Activated naive CD8-positive, alpha-beta T cell (primary cell): ENCODE results near the gene RAE1.

ENCODE experiments used
- H3K27ac Mint-ChIP-seq: one replicate; pipeline ENCODE4 v1.8.0; 2021; ENCODE audit warnings: mixed read lengths
- H3K27me3 Mint-ChIP-seq: one replicate; pipeline ENCODE4 v1.8.0; 2021; ENCODE audit warnings: mixed read lengths
- H3K36me3 Mint-ChIP-seq: one replicate; pipeline ENCODE4 v1.8.0; 2021; ENCODE audit warnings: mixed read lengths
- H3K4me1 Mint-ChIP-seq: one replicate; pipeline ENCODE4 v1.8.0; 2021; ENCODE audit warnings: low read depth, mixed read lengths
- H3K4me3 Mint-ChIP-seq: one replicate; pipeline ENCODE4 v1.8.0; 2021; ENCODE audit warnings: mild to moderate bottlenecking, mixed read lengths
- H3K9me3 Mint-ChIP-seq: one replicate; pipeline ENCODE4 v1.8.0; 2021; ENCODE audit warnings: low read depth, mixed read lengths

The RAE1 gene

DNA sequence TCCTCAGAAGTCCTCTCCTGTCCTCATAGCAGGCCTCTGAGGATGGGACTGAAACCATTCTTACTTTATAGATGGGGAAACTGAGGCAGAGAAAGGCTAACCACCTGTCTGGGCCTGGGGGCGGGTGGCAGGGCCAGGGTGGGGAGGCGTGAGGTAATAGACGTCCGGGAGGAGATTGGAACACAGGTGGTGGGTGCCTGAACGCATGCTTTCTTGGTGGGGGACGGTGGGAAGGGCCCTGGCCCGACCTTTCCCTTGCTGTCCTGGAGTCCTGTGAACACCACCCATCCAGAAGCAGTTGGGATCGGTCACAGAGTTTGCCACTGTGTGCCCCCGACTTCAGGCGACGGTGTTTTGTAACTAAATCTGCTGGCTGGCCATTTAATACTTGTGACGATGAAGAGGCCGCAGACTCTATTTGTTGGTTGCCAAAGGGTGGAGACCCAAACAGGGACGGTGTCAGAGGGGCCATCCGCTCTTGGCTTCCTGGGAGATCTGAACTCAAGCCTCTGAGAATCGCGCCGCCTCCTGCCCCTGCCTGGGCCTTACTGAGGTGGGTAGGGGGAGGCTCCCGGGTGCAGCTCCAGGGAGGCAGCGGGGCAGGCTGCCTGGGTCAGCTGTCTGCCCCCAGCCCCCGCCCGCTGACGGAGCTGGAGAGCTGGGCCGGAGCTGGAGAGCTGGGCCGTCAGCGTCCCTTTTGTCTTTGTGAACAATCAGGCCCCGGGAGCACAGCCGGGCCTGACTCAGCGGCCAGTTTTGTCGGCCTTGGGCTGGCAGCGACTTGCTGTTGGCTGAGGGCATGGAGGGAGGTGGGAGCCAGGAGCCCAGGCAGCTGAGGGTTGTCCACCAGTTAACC, 44.3 kb downstream of the RAE1 start:
- Mint-ChIP-seq H3K27me3 (no peaks in the 10 kb centered on the region), H3K36me3 (peaks cover 17% of the 10 kb centered on the region), H3K4me3 (peak overlapping the region; percentile 98), H3K27ac (peak overlapping the region; percentile 72), H3K4me1 (peaks cover 74% of the 10 kb centered on the region), H3K9me3 (no peaks in the 10 kb centered on the region)

GRCh38 chr20:57396212-57396983, 45.3 kb downstream of the RAE1 start:
- peaks cover 81% of the 10 kb centered on the region for H3K4me1 Mint-ChIP-seq

GRCh38 chr20:57396984-57397692, 46.1 kb downstream of the RAE1 start:
- Mint-ChIP-seq H3K27ac (peak overlapping the region; percentile 99), H3K27me3 (no peaks in the 10 kb centered on the region), H3K36me3 (peaks cover 17% of the 10 kb centered on the region), H3K4me1 (peaks cover 88% of the 10 kb centered on the region), H3K9me3 (no peaks in the 10 kb centered on the region), H3K4me3 (peak overlapping the region; percentile 88)

More at GRCh38 chr20:57396212-57396983, 45.3 kb downstream of the RAE1 start:
- Mint-ChIP-seq H3K27ac (peak overlapping the region; percentile 99), H3K36me3 (peaks cover 17% of the 10 kb centered on the region), H3K27me3 (no peaks in the 10 kb centered on the region), H3K4me3 (peak overlapping the region; percentile 27), H3K9me3 (no peaks in the 10 kb centered on the region)

DNA sequence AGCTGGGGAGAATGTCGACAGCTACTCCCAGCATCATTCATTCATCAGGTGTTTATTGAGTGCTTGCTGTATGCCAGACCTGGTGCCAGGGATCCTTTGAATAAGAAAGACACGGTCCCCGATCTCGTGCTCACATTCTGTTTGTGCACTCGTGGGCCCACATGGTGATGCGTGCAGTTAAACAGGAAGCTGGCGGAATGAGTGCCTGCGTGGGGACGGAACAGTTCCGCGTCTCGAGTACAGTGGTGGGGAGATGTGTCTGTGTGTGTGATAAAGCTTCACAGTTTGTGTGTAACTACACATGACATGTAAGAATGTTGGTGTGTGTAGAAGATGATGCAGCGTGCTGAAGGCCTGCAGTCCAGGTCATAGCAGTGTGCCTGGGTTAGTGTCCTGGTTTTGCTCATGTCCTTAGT, 46.6 kb downstream of the RAE1 start:
- H3K27ac Mint-ChIP-seq, result peak overlapping the region; percentile 99
- H3K4me3 Mint-ChIP-seq, result peak overlapping the region; percentile 88
- no peaks in the 10 kb centered on the region for H3K27me3 Mint-ChIP-seq
- H3K36me3 Mint-ChIP-seq, result peaks cover 17% of the 10 kb centered on the region
- H3K4me1 Mint-ChIP-seq, result peaks cover 94% of the 10 kb centered on the region
- H3K9me3 Mint-ChIP-seq, result no peaks in the 10 kb centered on the region

GRCh38 chr20:57398231-57398821, 47.3 kb downstream of the RAE1 start:
- Mint-ChIP-seq H3K36me3 (peaks cover 13% of the 10 kb centered on the region), H3K27ac (peak overlapping the region; percentile 99), H3K4me1 (peaks cover 94% of the 10 kb centered on the region), H3K27me3 (no peaks in the 10 kb centered on the region), H3K4me3 (peak overlapping the region; percentile 88), H3K9me3 (no peaks in the 10 kb centered on the region)

GRCh38 chr20:57398901-57399535, 48.0 kb downstream of the RAE1 start:
- Mint-ChIP-seq H3K36me3 (peaks cover 8% of the 10 kb centered on the region), H3K27me3 (no peaks in the 10 kb centered on the region), H3K4me3 (peak overlapping the region; percentile 88), H3K4me1 (peaks cover 93% of the 10 kb centered on the region), H3K27ac (peak overlapping the region; percentile 99), H3K9me3 (no peaks in the 10 kb centered on the region)

GRCh38 chr20:57399587-57400155, 48.6 kb downstream of the RAE1 start:
- H3K9me3 Mint-ChIP-seq, result no peaks in the 10 kb centered on the region
- H3K27me3 Mint-ChIP-seq, result no peaks in the 10 kb centered on the region
- H3K4me3 Mint-ChIP-seq, result peak overlapping the region; percentile 88
- peaks cover 8% of the 10 kb centered on the region for H3K36me3 Mint-ChIP-seq
- peaks cover 88% of the 10 kb centered on the region for H3K4me1 Mint-ChIP-seq
- peak overlapping the region; percentile 99 for H3K27ac Mint-ChIP-seq

GRCh38 chr20:57400231-57400701, 49.2 kb downstream of the RAE1 start:
- Mint-ChIP-seq H3K27me3 (no peaks in the 10 kb centered on the region), H3K9me3 (no peaks in the 10 kb centered on the region), H3K4me3 (peak overlapping the region; percentile 88), H3K4me1 (peaks cover 84% of the 10 kb centered on the region), H3K36me3 (peaks cover 8% of the 10 kb centered on the region), H3K27ac (peak overlapping the region; percentile 99)

- Mint-ChIP-seq H3K9me3 (no peaks in the 10 kb centered on the region), H3K27ac (peak overlapping the region; percentile 99), H3K4me3 (peak overlapping the region; percentile 88), H3K4me1 (peaks cover 79% of the 10 kb centered on the region), H3K36me3 (peaks cover 8% of the 10 kb centered on the region), H3K27me3 (no peaks in the 10 kb centered on the region)
Observed at GRCh38 chr20:57400821-57401564, 49.9 kb downstream of the RAE1 start.

GRCh38 chr20:57401565-57401918, 50.5 kb downstream of the RAE1 start:
- peaks cover 73% of the 10 kb centered on the region for H3K4me1 Mint-ChIP-seq
- peak overlapping the region; percentile 99 for H3K27ac Mint-ChIP-seq
- H3K9me3 Mint-ChIP-seq, result no peaks in the 10 kb centered on the region
- peaks cover 8% of the 10 kb centered on the region for H3K36me3 Mint-ChIP-seq
- H3K27me3 Mint-ChIP-seq, result no peaks in the 10 kb centered on the region
- H3K4me3 Mint-ChIP-seq, result peak overlapping the region; percentile 88

DNA sequence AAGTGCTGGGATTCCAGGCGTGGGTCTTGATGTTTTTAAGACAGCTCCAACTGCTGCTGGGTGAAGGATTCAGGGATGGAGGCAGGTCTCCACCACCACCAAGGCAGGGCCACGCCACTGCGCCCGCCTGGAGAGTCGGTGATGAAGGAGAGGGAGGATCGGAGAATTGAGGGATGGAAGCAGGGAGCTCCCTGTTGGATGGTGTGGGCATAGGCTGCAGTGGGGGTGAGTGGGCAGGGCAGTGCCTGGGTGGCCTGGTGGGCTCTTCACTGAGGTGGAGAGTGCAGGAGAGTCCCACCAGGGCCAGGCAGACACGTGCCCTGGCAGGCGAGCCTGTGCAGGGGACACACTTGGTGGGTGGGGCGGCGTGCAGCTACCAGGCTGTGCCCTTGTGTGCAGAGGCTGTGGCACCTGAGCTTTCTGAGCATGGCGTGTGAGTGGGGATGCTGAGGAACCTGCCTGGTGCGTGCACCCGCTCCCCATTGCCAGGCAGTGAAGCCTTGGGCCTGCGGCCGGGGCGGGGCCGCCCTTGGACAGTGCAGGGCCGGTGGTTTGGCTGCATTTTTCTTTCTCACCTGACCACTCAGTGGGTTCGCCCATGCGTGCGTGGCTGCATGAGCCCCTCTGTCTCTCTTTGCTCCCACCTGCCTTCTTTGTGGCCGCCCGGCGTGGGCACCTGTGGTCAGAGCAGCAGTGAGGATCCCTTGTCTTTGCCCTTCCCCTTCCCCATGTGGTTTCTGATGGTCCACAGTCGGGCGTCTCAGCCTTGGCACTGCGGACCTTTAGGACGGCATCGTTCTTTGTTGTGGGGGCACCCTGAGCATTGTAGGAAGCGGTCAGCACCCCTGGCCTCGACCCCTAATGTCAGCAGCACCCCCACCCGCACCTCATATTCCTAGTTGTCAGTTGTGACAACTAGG, 51.4 kb downstream of the RAE1 start:
- Mint-ChIP-seq H3K4me1 (peaks cover 67% of the 10 kb centered on the region), H3K36me3 (peaks cover 6% of the 10 kb centered on the region), H3K4me3 (peak overlapping the region; percentile 88), H3K27ac (peak overlapping the region; percentile 70), H3K27me3 (no peaks in the 10 kb centered on the region), H3K9me3 (no peaks in the 10 kb centered on the region)

- Mint-ChIP-seq H3K4me1 (peaks cover 62% of the 10 kb centered on the region), H3K27me3 (no peaks in the 10 kb centered on the region), H3K9me3 (no peaks in the 10 kb centered on the region), H3K36me3 (peaks cover 3% of the 10 kb centered on the region), H3K27ac (peak overlapping the region; percentile 70), H3K4me3 (peak overlapping the region; percentile 52)
Observed at GRCh38 chr20:57403216-57403615, 52.2 kb downstream of the RAE1 start.
